CD1c-positive myeloid dendritic cell (primary cell): ENCODE measurements around the gene GRIP2.

Experiments used
- DNase-seq: peaks from one replicate; pipeline ENCODE4 v3.0.0-alpha.2; 2016; ENCODE audit errors: extremely low spot score

The GRIP2 gene

GRCh38 chr3:14561051-14561960 lies 21.2 kb upstream of the GRIP2 start:
- DNase-seq = no peak

DNA sequence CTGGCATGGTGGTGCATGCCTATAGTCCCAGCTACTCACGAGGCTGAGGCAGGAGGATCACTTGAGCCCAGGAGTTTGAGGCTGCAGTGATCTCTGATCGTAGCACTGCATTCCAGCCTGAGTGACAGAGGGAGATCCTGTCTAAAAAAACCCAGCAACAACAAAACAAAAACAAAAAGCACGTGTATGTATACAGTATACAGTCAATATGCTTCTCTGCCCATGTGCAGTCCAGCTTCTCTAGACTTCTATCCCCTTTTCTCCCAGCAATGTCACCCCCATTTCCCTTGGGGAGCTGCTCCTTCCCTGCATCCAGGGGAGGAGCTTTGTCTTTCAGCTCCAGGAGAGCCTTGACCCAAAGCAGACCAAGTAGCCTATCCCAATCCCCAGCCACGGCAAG lies 20.0 kb upstream of the GRIP2 start:
- DNase-seq = no peak

- no peak for DNase-seq
Measured at GRCh38 chr3:14558029-14558428, 17.9 kb upstream of the GRIP2 start.

DNA sequence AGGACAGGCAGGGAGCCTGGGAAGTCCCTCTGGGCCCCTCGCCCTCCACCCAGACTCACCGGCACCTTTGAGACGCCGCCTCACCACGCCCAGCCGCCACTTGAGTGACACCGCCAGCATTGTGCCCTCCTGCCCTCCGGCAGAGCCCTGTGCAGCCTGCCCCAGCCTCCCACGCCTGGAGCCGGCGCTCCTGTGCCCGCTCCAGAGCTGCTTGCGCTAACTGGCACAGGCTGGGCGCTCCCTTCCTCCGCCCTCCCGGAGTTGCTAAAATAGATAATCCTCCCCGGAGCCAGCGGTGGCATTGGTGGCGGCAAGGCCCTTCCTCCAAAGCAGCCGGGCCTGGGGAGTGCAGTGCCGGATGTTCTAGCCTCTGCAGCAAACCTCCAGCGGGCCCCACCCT lies 15.7 kb upstream of the GRIP2 start:
- DNase-seq = no peak

- no peak for DNase-seq
Measured at GRCh38 chr3:14554715-14555114, 14.6 kb upstream of the GRIP2 start.

GRCh38 chr3:14553871-14554270 lies 13.7 kb upstream of the GRIP2 start:
- peak; percentile 16 for DNase-seq

GRCh38 chr3:14552717-14553116 lies 12.6 kb upstream of the GRIP2 start:
- DNase-seq = no peak

GRCh38 chr3:14552041-14552648 lies 12.0 kb upstream of the GRIP2 start:
- DNase-seq = no peak

GRCh38 chr3:14550651-14551611 lies 10.8 kb upstream of the GRIP2 start:
- DNase-seq = no peak

DNA sequence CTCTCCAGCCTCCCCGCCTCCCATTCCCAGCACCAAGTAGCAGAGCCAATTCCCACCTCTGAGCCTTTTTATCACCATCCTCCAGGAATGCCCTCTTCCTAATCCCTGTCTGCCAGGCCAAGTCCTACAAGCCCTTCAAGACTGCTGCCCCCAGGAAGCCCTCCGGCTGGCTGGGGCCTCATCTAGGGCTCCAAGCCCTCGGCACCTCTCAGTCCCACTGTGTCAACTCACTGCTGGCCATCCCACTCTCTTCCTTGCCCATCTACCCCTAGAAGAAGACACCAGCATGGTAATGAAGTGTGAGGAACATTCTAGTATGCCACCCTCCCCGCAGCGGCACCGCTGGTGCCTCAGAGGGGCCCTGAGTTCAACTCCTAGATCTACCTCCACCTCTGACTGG lies 10.0 kb upstream of the GRIP2 start:
- DNase-seq = no peak

DNA sequence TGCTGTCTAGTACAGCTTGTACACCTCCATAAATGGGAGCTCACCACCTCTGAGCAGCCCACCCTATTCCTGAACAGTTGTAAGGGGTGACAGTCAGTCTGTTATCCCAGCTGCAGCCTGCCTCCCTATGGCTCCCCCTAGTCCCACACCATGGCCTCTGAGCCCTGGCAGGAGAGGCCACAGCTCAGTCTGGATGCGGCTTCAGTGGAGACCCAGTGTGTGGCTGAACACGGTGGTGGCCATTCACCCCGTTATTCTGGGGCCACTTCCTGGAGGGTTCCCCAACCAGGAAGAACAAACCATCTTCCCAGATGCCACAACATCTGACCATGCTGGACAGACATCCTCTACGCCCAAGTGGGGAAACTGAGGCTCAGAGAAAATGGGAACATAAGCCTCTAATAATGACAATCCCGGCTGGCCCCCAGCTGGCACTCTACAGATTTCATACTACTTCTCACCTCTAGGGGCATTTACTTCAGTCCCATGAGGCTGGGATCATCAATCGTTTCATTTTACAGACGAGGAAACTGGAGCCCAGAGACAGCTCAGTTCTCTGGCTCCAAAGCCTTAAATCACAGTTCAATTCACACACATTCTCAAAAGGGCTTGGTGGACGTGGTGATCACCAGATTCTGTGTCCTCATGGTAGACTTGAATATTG lies 9.2 kb upstream of the GRIP2 start:
- no peak for DNase-seq

- DNase-seq = peak; percentile 47
Measured at GRCh38 chr3:14548321-14548729, 8.2 kb upstream of the GRIP2 start.

DNA sequence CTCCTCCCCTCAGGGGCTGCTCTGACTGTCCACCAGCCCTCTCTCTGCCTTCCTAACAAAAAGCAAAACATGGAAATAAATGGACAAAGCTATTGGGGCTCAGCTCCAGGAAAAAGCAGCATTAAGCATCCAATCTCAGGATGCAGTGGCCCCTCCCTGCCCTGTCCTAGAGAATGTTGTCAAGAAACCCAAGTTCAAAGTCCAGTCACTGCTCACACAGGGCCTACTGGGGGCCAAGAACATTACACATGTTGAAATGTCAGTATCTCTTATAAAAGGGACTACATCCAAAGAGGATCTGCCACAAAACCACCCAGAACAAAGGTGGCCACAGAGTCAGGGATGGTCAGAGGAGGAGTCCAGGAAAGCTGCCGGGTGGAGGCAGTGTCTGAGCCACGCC lies 7.6 kb upstream of the GRIP2 start:
- DNase-seq = no peak

GRCh38 chr3:14546041-14546440 lies 5.9 kb upstream of the GRIP2 start:
- DNase-seq = no peak

- no peak for DNase-seq
Measured at GRCh38 chr3:14545251-14545635, 5.1 kb upstream of the GRIP2 start.

DNA sequence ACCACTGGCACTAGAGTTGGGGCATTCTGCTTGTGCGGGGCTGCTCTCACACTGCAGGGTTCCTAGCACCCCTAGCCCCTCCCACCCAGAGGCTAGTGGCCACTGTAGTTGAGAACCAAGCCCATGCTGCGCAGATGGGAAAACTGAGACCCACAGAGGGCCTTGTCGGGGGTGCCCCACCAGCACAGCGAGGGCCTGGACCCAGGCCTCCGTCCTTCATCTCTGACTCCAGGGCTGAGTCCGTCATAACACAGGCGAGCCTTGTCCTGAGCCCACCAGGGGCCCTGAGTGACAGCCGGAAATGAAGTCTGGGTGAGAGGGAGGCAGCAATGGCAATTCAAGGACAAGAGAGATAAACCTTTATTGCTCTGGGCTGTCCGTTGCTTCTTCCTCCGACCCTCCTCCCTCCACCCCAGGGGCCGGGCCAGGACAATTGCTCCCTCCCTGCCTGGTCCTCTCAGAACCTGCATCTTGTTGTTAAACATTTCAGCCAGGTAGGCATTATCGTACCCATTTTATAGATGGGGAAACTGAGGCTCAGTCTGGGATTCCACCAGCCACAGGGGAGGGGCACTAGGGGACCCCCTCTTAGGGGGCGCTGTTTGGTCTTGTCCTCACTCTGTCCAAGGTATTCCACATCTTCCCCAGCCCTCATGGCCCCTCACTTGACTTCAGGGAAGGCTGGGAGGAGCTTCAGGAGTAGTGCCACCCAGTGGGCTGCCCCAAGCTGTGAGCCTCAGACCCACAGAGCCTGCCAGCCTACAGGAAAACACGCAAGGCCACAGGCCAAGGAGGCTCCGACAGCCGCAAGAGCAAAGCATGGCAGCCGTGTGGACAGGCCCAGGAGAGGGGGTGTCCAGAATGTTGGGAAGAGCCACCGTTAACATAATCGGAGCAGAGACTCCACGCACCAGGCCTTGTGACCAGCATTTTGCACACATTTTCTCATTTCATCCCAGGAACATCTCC lies 4.4 kb upstream of the GRIP2 start:
- DNase-seq = no peak

DNA sequence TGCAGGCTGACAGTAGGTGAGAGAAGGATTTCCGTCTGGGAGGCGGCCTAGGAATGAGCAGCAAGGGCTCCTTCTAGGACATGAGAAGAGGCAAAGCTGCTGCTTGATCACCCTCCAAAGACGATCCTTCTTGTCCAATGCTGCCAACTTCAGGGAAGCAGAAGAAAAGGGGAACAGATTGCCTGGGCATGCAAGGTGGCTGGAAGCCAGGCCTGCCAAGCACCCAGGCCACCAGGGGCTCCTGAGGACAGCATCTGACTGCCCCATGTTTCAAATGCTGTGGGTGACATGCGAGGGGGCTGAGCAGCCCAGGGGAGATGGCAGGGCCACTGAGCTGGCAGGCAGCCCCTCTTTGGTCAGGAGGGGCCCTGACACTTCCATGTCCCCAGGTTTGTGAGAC lies 3.3 kb upstream of the GRIP2 start:
- DNase-seq = no peak

- no peak for DNase-seq
Measured at GRCh38 chr3:14542656-14543055, 2.5 kb upstream of the GRIP2 start.

DNA sequence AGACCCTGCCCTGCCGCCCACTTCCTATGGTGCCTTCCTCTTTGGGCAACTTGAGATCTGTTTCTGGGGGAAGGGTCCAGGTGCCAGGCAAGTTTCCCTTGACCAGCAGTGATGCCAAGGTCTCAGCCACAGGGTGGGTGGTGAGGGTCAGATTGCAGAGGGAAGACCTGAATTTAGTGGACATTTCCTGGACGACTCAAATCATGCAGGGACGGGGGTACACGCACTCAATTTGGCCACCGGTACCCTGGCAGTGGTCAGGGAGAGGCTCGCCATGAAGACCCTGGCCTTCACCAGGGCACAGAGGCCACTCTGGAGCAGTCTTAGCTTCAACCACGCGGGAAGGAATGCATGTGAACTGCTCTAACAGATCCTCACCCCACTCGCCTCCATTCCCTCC lies 1.5 kb upstream of the GRIP2 start:
- DNase-seq = no peak

- no peak for DNase-seq
Measured at GRCh38 chr3:14540821-14541385, 761 bp upstream of the GRIP2 start.
